ENCODE results near the gene NOL4L. TPM values are rescaled to one million over a fixed set of nuclear protein-coding genes. Genes with fewer than 3 reads are reported as not detected.
A peak's percentile ranks its signal among the peaks of the same experiment; 100 is the strongest.

The NOL4L gene
- total RNA-seq, 4 donors from 2014 or later: 2.6 to 12.8 (median 6.4) TPM

DNA sequence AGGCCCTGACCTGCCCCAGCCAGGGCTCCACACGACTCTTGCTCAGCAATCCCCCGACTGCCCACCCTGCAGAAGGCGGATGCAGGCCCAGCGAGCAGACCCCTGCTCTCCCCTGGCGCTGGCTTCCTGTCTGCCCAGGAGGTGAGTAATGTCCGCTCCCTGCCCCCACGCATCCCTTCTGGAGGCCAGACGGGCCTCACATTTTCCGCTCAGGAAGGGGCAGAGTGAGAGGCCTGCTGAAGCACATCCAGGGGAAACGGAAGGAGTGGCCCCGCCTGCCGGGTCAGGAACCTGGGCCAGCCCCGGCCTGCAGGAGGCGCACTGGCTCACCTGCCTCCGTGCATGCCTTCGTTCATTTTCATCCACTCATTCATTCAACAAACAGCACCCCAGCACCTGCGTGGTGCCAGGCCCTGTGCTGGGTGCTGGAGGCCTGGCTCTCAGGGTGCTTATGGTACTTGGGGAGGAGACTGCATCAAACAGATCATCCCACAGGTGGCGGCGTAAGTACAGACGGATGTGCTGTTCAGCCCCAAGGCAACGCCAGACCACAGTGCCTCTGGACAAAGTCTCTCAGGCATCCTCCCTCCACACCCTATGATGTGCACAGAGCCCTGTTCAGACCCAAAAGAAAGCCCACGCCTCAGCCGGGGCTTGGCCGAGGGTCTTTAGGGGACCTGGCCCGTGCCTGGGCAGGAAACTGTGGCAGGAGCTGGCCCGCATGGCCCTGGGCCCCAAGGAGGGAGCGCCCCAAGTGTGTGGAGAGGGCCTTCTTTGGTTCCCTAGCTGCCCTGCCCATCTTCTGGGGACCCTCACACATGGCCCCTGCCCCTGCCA is 114.9 kb downstream of the NOL4L start:
- 100% methylated on average over 1 of the region's 27 CpGs for WGBS
- no peak overlapping the region for H3K27ac ChIP-seq
- peaks cover 44% of the 10 kb centered on the region for H3K4me1 ChIP-seq

DNA sequence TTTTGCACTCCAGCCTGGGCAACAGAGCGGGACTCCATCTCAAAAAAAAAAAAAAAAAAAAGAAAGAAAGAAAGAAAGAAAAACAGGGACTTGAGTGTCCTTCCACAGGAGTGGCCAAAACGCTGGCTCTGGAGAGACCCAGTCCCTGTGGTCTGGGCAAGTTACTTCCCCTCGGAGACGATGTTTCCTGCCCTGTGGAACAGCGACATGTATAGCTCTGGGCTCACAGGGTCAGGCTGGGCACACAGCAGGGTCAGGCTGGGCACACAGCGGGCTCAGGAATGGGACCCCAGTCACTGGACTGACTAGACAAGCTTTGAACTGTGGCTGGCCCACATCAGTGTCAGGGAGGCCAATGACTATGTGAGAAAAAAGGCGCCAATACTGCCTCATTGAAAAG is 116.3 kb downstream of the NOL4L start:
- Histone ChIP-seq H3K36me3 (no peaks in the 10 kb centered on the region), H3K4me3 (no peak overlapping the region), H3K9me3 (no peaks in the 10 kb centered on the region), H3K27ac (no peak overlapping the region), H3K4me1 (peaks cover 36% of the 10 kb centered on the region), H3K27me3 (no peaks in the 10 kb centered on the region)
- no peak for DNase-seq (ENCODE audit: low spot score in 2 of 2)
- TF ChIP-seq POLR2A (IDR thresholded peaks at IDR 0.05) (no peak), POLR2AphosphoS5 (IDR thresholded peaks at IDR 0.05) (no peak), EP300 (IDR thresholded peaks at IDR 0.05) (no peak)
- TF ChIP-seq, protein P1, sequence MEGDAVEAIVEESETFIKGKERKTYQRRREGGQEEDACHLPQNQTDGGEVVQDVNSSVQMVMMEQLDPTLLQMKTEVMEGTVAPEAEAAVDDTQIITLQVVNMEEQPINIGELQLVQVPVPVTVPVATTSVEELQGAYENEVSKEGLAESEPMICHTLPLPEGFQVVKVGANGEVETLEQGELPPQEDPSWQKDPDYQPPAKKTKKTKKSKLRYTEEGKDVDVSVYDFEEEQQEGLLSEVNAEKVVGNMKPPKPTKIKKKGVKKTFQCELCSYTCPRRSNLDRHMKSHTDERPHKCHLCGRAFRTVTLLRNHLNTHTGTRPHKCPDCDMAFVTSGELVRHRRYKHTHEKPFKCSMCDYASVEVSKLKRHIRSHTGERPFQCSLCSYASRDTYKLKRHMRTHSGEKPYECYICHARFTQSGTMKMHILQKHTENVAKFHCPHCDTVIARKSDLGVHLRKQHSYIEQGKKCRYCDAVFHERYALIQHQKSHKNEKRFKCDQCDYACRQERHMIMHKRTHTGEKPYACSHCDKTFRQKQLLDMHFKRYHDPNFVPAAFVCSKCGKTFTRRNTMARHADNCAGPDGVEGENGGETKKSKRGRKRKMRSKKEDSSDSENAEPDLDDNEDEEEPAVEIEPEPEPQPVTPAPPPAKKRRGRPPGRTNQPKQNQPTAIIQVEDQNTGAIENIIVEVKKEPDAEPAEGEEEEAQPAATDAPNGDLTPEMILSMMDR (IDR thresholded peaks at IDR 0.05): no peak
- 95% methylated on average over 7 of the region's 7 CpGs for WGBS

More for the DNA sequence above, 114.9 kb downstream of the NOL4L start:
- H3K36me3 ChIP-seq: no peaks in the 10 kb centered on the region
- TF ChIP-seq, protein P1 (IDR thresholded peaks at IDR 0.05): peak in 1 of 2 donors; percentile 21
- TF ChIP-seq EP300 (IDR thresholded peaks at IDR 0.05): no peak
- TF ChIP-seq POLR2AphosphoS5 (IDR thresholded peaks at IDR 0.05): peak in 2 of 3 donors; percentile 16 to 59
- no peaks in the 10 kb centered on the region for H3K9me3 ChIP-seq
- no peaks in the 10 kb centered on the region for H3K27me3 ChIP-seq
- H3K4me3 ChIP-seq: no peak overlapping the region
- DNase-seq (ENCODE audit: low spot score in 2 of 2): no peak

DNA sequence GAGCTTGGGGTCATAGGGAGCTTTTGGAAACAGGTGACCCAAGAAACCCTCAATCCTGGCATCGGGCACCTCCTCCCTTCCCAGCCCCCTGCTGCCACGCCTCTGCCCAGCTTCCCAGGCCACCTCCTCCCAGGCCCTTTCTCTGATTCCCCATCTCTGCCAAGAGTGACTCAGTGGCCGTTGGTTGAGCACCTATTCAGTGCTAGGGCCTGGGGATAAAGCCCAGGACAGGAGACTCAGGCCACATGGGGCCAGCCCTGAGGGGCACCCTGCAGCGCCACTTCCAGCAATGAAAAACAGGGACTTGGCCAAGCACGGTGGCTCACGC is 116.9 kb downstream of the NOL4L start:
- no peaks in the 10 kb centered on the region for H3K36me3 ChIP-seq
- TF ChIP-seq EP300 (IDR thresholded peaks at IDR 0.05) (no peak), POLR2AphosphoS5 (IDR thresholded peaks at IDR 0.05) (no peak), POLR2A (IDR thresholded peaks at IDR 0.05) (no peak)
- TF ChIP-seq, protein P1 (IDR thresholded peaks at IDR 0.05): no peak
- H3K4me1 ChIP-seq: peaks cover 31% of the 10 kb centered on the region

DNA sequence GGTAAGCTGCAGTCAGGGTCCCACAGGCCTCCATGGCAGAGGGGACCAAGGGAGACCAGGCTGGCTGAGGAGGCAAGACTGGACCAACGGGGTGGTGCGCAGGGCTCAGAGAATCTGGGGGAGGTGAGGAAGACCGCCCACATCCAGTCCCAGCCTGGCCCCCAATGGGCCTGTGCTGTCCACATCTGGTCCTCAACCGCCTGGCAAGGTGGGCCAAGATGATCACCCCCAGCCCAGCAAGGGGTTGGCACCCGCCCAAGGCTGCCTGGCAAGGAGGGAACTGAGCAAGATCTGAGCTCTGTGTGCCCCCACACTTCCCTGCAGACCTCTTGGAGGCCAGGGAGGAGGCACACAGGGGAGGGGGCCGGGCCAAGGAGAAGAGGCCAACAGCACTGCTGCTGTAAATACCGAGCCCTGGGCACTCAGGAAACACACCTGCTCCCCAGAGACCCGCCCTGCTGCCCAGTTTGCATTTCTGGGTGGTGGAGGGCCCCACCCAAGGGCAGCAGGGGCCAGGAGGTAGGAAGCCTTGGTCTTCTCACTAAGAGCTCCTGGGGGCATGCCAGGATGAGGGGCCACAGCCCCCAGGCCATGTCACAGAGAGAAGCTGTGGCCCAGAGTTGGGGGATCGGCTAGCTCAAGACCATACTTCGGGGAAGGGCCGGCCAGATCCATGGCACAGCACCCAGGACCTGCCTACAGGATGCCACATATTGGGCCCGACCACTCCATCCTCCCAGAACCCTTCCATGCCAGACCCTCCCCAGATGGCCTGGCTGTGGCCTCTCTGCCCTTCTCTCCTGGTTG is 117.4 kb downstream of the NOL4L start:
- H3K27me3 ChIP-seq: no peaks in the 10 kb centered on the region
- H3K4me1 ChIP-seq: peaks cover 26% of the 10 kb centered on the region
- TF ChIP-seq POLR2A (IDR thresholded peaks at IDR 0.05) (no peak), EP300 (IDR thresholded peaks at IDR 0.05) (no peak), POLR2AphosphoS5 (IDR thresholded peaks at IDR 0.05) (no peak)
- TF ChIP-seq, protein P1 (IDR thresholded peaks at IDR 0.05): no peak
- 94% methylated on average over 10 of the region's 12 CpGs for WGBS
- H3K9me3 ChIP-seq: no peaks in the 10 kb centered on the region
- no peak overlapping the region for H3K27ac ChIP-seq
- no peak for DNase-seq (ENCODE audit: low spot score in 2 of 2)
- H3K36me3 ChIP-seq: no peaks in the 10 kb centered on the region
- H3K4me3 ChIP-seq: no peak overlapping the region

More for the DNA sequence above, 116.9 kb downstream of the NOL4L start:
- Histone ChIP-seq H3K4me3 (no peak overlapping the region), H3K9me3 (no peaks in the 10 kb centered on the region), H3K27ac (no peak overlapping the region), H3K27me3 (no peaks in the 10 kb centered on the region)
- WGBS: 81% methylated on average over 6 of the region's 6 CpGs
- DNase-seq (ENCODE audit: low spot score in 2 of 2): no peak

Measured in suprapubic skin (tissue), 4 donors.